Endothelial cell of umbilical vein (primary cell): Measurements from ENCODE around the gene CCNF. TPM values are rescaled to one million over a fixed set of nuclear protein-coding genes. Genes with fewer than 3 reads are reported as not detected.

ENCODE experiments used
- BruUV-seq: library from RNA; stranded (reverse); fragments of 400-500 nt; replicated peaks from 2 replicates; lab custom pipeline; 2021; lab: Mats Ljungman, UMichigan
- CTCF ChIA-PET: fragments of 300-600, 350-600 bp; sonication (Branson Sonifier 250); formaldehyde crosslinking; loops from one replicate; lab custom pipeline; 2021; ENCODE audit warnings: antibody characterized with exemption, inconsistent platforms; lab: Charles Lee
- POLR2A ChIA-PET: fragments of 300-600, 350-600 bp; sonication (Branson Sonifier 250); formaldehyde crosslinking; loops from one replicate; lab custom pipeline; 2021; ENCODE audit warnings: antibody characterized with exemption, inconsistent platforms; lab: Charles Lee
- DNase-seq: peaks from one replicate; pipeline ENCODE4 v3.0.0-alpha.2; 2011; ENCODE audit warnings: low read depth, low spot score
- FAIRE-seq: peaks from 2 replicates; lab custom pipeline; 2011; peaks lifted over from hg19 to GRCh38; lab: Jason Lieb, UNC
- H2AFZ ChIP-seq: 2 replicates; pipeline ENCODE4 v1.6.0; 2012; ENCODE audit warnings: low read depth, low read length, control low read depth, inconsistent platforms
- H3K27ac ChIP-seq: 2 replicates; pipeline ENCODE4 v1.5.1; 2011; ENCODE audit warnings: low read depth, mild to moderate bottlenecking, control low read depth, low read length, moderate library complexity; ENCODE audit not compliant: insufficient read depth
- H3K27me3 ChIP-seq, 2 experiments: 2 replicates each; pipeline versions ENCODE4 v1.6.0 to v1.6.1; 2011; ENCODE audit warnings: low read length in 2 of 2, mixed read lengths in 1 of 2; ENCODE audit not compliant: control insufficient read depth in 2 of 2, insufficient read depth in 2 of 2
- H3K36me3 ChIP-seq, 2 experiments: 2 replicates in 1 of 2; 3 replicates in 1 of 2; pipeline ENCODE4 v1.5.1; 2011; ENCODE audit warnings: low read length in 2 of 2, mild to moderate bottlenecking in 1 of 2, moderate library complexity in 1 of 2; ENCODE audit not compliant: control insufficient read depth in 2 of 2, insufficient read depth in 2 of 2; ENCODE audit errors: extremely low read depth in 1 of 2
- H3K4me1 ChIP-seq: 3 replicates; pipeline ENCODE4 v1.5.1; 2011; ENCODE audit warnings: mild to moderate bottlenecking, low read length; ENCODE audit not compliant: control insufficient read depth, insufficient read depth; ENCODE audit errors: extremely low read depth
- H3K4me2 ChIP-seq: 2 replicates; pipeline ENCODE4 v1.6.1; 2011; ENCODE audit warnings: low read length, control low read depth, mixed read lengths; ENCODE audit not compliant: insufficient read depth
- H3K4me3 ChIP-seq, 3 experiments: fragments of 200-600 bp in 1 of 3; sonication (generic), shearing (Covaris generic) in 1 of 3; replicated peaks in 1 of 3; 2 replicates each; pipeline ENCODE4 v1.5.1; 2011 to 2016; ENCODE audit warnings: control low read depth in 3 of 3, low read length in 3 of 3, mild to moderate bottlenecking in 2 of 3, inconsistent platforms in 1 of 3, low read depth in 1 of 3, moderate library complexity in 1 of 3; ENCODE audit not compliant: insufficient read depth in 1 of 3
- H3K79me2 ChIP-seq: 2 replicates; pipeline ENCODE4 v1.6.0; 2012; ENCODE audit warnings: low read length, inconsistent platforms; ENCODE audit not compliant: control insufficient read depth, insufficient read depth
- H3K9ac ChIP-seq: replicated peaks from 2 replicates; pipeline ENCODE3; 2011; ENCODE audit warnings: low read length, control low read depth; ENCODE audit not compliant: insufficient read depth; ENCODE audit errors: extremely low read depth
- H3K9me1 ChIP-seq: replicated peaks from 3 replicates; pipeline ENCODE4 v1.6.0; 2011; ENCODE audit warnings: mild to moderate bottlenecking, low read length; ENCODE audit not compliant: control insufficient read depth, insufficient read depth; ENCODE audit errors: extremely low read depth
- H3K9me3 ChIP-seq: replicated peaks from 2 replicates; pipeline ENCODE4 v1.5.1; 2012; ENCODE audit warnings: low read length, inconsistent platforms; ENCODE audit not compliant: control insufficient read depth, insufficient read depth
- H4K20me1 ChIP-seq: replicated peaks from 2 replicates; pipeline ENCODE3; 2011; ENCODE audit warnings: mild to moderate bottlenecking, low read length; ENCODE audit not compliant: control insufficient read depth, insufficient read depth; ENCODE audit errors: extremely low read depth
- FOS ChIP-seq: IDR thresholded peaks from 2 replicates; pipeline ENCODE4 v1.6.1; 2011; ENCODE audit warnings: mild to moderate bottlenecking, low read length, moderate library complexity, borderline replicate concordance; ENCODE audit not compliant: insufficient read depth
- GATA2 ChIP-seq: IDR thresholded peaks from 2 replicates; pipeline ENCODE4 v1.7.0; 2011; ENCODE audit warnings: low read depth, mild to moderate bottlenecking, moderate library complexity, mixed read lengths, low read length; ENCODE audit not compliant: insufficient read length, insufficient read depth
- JUN ChIP-seq: IDR thresholded peaks from 2 replicates; pipeline ENCODE4 v1.6.1; 2011; ENCODE audit warnings: borderline replicate concordance, low read depth; ENCODE audit not compliant: insufficient read length, insufficient read depth
- MYC ChIP-seq: IDR thresholded peaks from one replicate; pipeline ENCODE4 v1.6.1; 2011; ENCODE audit warnings: mild to moderate bottlenecking, low read depth, low read length
- POLR2A ChIP-seq: IDR thresholded peaks from 2 replicates; pipeline ENCODE4 v1.6.1; 2012; ENCODE audit warnings: low read depth, mild to moderate bottlenecking, control low read depth, low read length
- dilution Hi-C: fragments of 300-500 bp; cut with MboI; formaldehyde crosslinking; loops from one replicate; pipeline ENCODE4 v1.15.0; 2019; ENCODE audit warnings: low sequenced_read_pairs; ENCODE audit not compliant: extremely low pct_ligation_motif_present
- intact Hi-C: fragments of 100-400 bp; cut with micrococcal nuclease; formaldehyde crosslinking; loops from one replicate; pipeline ENCODE4 v1.10.0; 2022
- polyA plus RNA-seq, 4 experiments: library from polyadenylated mRNA; depleted of rRNA in 3 of 4; stranded (reverse) in 3 of 4; unstranded in 1 of 4; fragments of >200 nt; gene quantifications; 2 replicates each; pipeline versions ENCODE4 v1.2.1 to v1.2.3, GENCODE V29; 2011 to 2012; ENCODE audit warnings: missing spikeins in 1 of 4
- total RNA-seq: library from RNA; stranded (reverse); gene quantifications from 2 replicates; pipeline ENCODE4 v1.2.3, GENCODE V29; 2021
- TF ChIP-seq, protein P1 (sequence below): IDR thresholded peaks from 2 replicates; pipeline ENCODE4 v1.6.1; 2011; ENCODE audit not compliant: insufficient read depth, insufficient read length

CCNF gene
- total and polyA plus RNA-seq, 2 donors (not counting 3 experiments of a cell fraction or from before 2014, with no cell fraction given), result 13.9 to 48.9 TPM

DNA sequence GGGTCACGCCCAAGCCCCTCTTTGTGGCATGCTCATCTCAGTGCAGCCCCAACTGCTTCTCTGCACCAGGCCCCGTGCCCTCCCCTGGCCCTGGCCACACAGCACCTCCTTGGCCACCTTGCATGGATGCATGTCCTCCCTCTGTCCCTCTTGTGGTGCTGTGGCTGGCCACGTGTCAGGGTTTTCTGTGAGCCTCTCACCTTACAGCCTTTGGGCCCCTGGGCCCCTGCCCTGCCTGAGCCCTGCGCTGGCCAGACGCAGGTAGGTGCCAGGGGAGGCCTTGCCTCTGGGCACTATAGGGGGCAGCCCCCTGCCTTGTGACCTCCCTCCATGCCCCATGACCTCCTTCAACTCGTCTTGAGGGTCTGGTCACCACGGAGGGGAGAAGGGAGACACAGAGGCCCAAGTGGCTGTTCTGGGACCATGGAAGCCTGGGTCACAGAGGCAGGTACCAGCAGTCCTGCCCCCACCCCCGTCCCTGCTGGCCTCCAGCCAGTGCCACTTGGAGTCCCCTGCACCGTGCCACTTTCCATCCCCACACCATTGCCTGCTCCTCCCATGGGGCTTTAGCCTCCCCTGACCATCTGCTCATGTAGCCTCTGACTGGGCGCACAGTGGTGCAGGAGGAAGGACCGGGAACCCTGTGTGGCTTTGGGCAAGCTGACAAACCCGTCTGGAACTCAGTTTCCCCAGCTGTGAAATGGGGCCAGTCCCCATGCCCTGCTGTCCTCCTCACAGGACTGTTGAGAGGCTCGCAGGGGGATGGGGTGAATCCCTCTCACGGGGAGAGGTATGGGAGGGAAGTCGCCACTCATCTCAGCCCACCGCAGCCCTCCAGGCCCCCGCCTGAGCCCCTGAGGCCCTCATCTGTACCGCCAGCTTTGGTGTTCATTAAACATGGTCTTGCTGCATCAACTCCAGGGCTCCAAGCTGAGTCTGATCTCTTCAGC is 73.0 kb downstream of the CCNF start:
- intact Hi-C loops, result loop anchor here (1.0 to 2.0 kb wide), 5 partner anchors 27 to 233 kb away; partner anchors contain the start of genes ABCA3, CCNF, RNPS1 and TBC1D24
- H3K9me3 ChIP-seq, result no peaks in the 10 kb centered on the region
- H3K79me2 ChIP-seq, result no peaks in the 10 kb centered on the region
- H3K27me3 ChIP-seq, result no peaks in the 10 kb centered on the region
- no peak for TF ChIP-seq JUN
- TF ChIP-seq, protein P1, sequence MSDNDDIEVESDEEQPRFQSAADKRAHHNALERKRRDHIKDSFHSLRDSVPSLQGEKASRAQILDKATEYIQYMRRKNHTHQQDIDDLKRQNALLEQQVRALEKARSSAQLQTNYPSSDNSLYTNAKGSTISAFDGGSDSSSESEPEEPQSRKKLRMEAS, result no peak
- TF ChIP-seq POLR2A, result no peak
- TF ChIP-seq FOS, result no peak
- no peak for TF ChIP-seq GATA2
- DNase-seq, result no peak
- no peak overlapping the region for H2AFZ ChIP-seq
- H3K4me2 ChIP-seq, result no peak overlapping the region
- ChIA-PET CTCF (interaction anchor here (0.7 to 2.7 kb wide), 24 partner anchors 8 to 307 kb away, joined by 3 to 25 read pairs (median 7); partner anchors contain the start of genes ABCA3, CCNF, ECI1 and NTN3), POLR2A (no interaction called here)
- H3K27ac ChIP-seq, result no peak overlapping the region
- dilution Hi-C loops, result no loop called here
- no peaks in the 10 kb centered on the region for H3K9me1 ChIP-seq
- FAIRE-seq, result no peak
- H3K4me1 ChIP-seq, result no peaks in the 10 kb centered on the region
- H3K36me3 ChIP-seq, result peaks cover 0 to 7% of the 10 kb centered on the region in 2 experiments
- no peaks in the 10 kb centered on the region for H4K20me1 ChIP-seq
- no peak overlapping the region for H3K9ac ChIP-seq
- no peak overlapping the region for H3K4me3 ChIP-seq
- BruUV-seq, result no TSS peak

DNA sequence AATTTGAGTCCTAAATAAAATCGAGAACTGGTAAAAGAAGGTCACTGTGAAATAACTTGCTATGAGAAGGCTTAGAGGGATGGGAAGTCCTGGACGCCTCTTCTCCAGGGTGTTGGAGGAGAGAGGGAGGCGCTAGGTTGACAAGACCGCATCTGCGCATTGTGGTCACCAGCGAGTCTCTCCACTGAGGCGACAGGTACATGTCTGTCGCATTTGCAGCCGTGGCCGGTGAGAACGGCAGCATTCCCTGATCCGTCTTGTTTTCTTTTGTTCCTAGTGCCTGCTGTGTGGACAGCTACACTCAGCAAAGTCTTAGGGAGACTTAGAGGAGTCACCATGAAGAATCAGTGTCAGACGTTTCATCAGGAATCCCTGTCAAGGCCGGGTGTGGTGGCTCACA is 76.4 kb downstream of the CCNF start:
- H3K36me3 ChIP-seq, result no peaks in the 10 kb centered on the region
- H3K27me3 ChIP-seq, result no peaks in the 10 kb centered on the region
- H4K20me1 ChIP-seq, result no peaks in the 10 kb centered on the region
- ChIA-PET POLR2A (no interaction called here), CTCF (no interaction called here)
- BruUV-seq, result no TSS peak
- H3K4me3 ChIP-seq, result no peak overlapping the region
- dilution Hi-C loops (no loop called here), intact Hi-C loops (no loop called here)
- no peaks in the 10 kb centered on the region for H3K79me2 ChIP-seq
- no peak for FAIRE-seq
- no peaks in the 10 kb centered on the region for H3K4me1 ChIP-seq
- no peak for TF ChIP-seq FOS
- TF ChIP-seq MYC, result no peak
- TF ChIP-seq GATA2, result no peak
- no peak for TF ChIP-seq POLR2A
- H3K9me1 ChIP-seq, result no peaks in the 10 kb centered on the region
- H3K9me3 ChIP-seq, result no peaks in the 10 kb centered on the region
- no peak overlapping the region for H3K4me2 ChIP-seq
- no peak overlapping the region for H3K27ac ChIP-seq
- DNase-seq, result no peak
- H3K9ac ChIP-seq, result no peak overlapping the region
- H2AFZ ChIP-seq, result no peak overlapping the region
